Measurements from ENCODE around the gene ZNF786. TPM values are rescaled to one million over a fixed set of nuclear protein-coding genes. Genes with fewer than 3 reads are reported as not detected.

Gene ZNF786
- total RNA-seq, 2 experiments from 2014 or later = 2.7 to 3.5 TPM

GRCh38 chr7:149077594-149077993 is 12.9 kb downstream of the ZNF786 start:
- no peaks in the 10 kb centered on the region for H3K27me3 Mint-ChIP-seq
- ATAC-seq (ENCODE audit: poor library complexity) = no peak
- intact Hi-C loops (cut with DNase I, micrococcal nuclease) = no loop called here
- no peaks in the 10 kb centered on the region for H3K9me3 ChIP-seq (ENCODE audit: control insufficient read depth in 1 of 2, insufficient read depth in 1 of 2, low read length in 2 of 2)
- no peaks in the 10 kb centered on the region for H3K27me3 ChIP-seq (ENCODE audit: control insufficient read depth in 1 of 2, insufficient read depth in 2 of 2, low read length in 2 of 2)
- no peak for TF ChIP-seq CTCF (IDR thresholded peaks at IDR 0.05)
- peaks cover 52% of the 10 kb centered on the region for H3K36me3 Mint-ChIP-seq (ENCODE audit: low read depth)
- CTCF ChIA-PET = no interaction called here
- H3K27ac Mint-ChIP-seq = no peak overlapping the region
- no peak overlapping the region for H3K27ac ChIP-seq (ENCODE audit: low read depth in 1 of 2, low read length in 2 of 2)
- POLR2A ChIA-PET = no interaction called here
- no peak for DNase-seq
- H3K4me3 ChIP-seq (ENCODE audit: low read length) = no peak overlapping the region
- no peak overlapping the region for H3K4me3 Mint-ChIP-seq
- H3K4me1 Mint-ChIP-seq (ENCODE audit: low read depth) = peaks cover 29% of the 10 kb centered on the region
- no peaks in the 10 kb centered on the region for H3K9me3 Mint-ChIP-seq
- H3K4me1 ChIP-seq (ENCODE audit: insufficient read depth, low read length) = no peaks in the 10 kb centered on the region
- peaks cover 20% of the 10 kb centered on the region for H3K36me3 ChIP-seq (ENCODE audit: insufficient read depth, low read length)

- Mint-ChIP-seq H3K27ac (no peak overlapping the region), H3K4me3 (no peak overlapping the region), H3K9me3 (no peaks in the 10 kb centered on the region), H3K4me1 (ENCODE audit: low read depth) (peaks cover 15% of the 10 kb centered on the region), H3K36me3 (ENCODE audit: low read depth) (peaks cover 49% of the 10 kb centered on the region), H3K27me3 (no peaks in the 10 kb centered on the region)
- H3K36me3 ChIP-seq (ENCODE audit: insufficient read depth, low read length) = peaks cover 38% of the 10 kb centered on the region
- no peak for DNase-seq
- peaks cover 0 to 13% of the 10 kb centered on the region in 2 experiments for H3K9me3 ChIP-seq (ENCODE audit: control insufficient read depth in 1 of 2, insufficient read depth in 1 of 2, low read length in 2 of 2)
- ChIA-PET POLR2A (interaction anchor here (0.8 to 1.6 kb wide), 2 partner anchors 9 to 58 kb away, joined by 3 read pairs; no protein-coding TSS in a partner anchor), CTCF (no interaction called here)
- TF ChIP-seq CTCF (IDR thresholded peaks at IDR 0.05) = no peak
- no peak for ATAC-seq (ENCODE audit: poor library complexity)
- no peak overlapping the region for H3K27ac ChIP-seq (ENCODE audit: low read depth in 1 of 2, low read length in 2 of 2)
- no peak overlapping the region for H3K4me3 ChIP-seq (ENCODE audit: low read length)
- intact Hi-C loops (cut with DNase I, micrococcal nuclease) = no loop called here
- H3K4me1 ChIP-seq (ENCODE audit: insufficient read depth, low read length) = peaks cover 11% of the 10 kb centered on the region
- no peaks in the 10 kb centered on the region for H3K27me3 ChIP-seq (ENCODE audit: control insufficient read depth in 1 of 2, insufficient read depth in 2 of 2, low read length in 2 of 2)
These were observed 15.2 kb downstream of the ZNF786 start for GRCh38 chr7:149075286-149075685.

- no peak overlapping the region for H3K27ac ChIP-seq (ENCODE audit: low read depth in 1 of 2, low read length in 2 of 2)
- DNase-seq = no peak
- peaks cover 14% of the 10 kb centered on the region for H3K4me1 Mint-ChIP-seq (ENCODE audit: low read depth)
- TF ChIP-seq CTCF (IDR thresholded peaks at IDR 0.05) = no peak
- peaks cover 38% of the 10 kb centered on the region for H3K36me3 ChIP-seq (ENCODE audit: insufficient read depth, low read length)
- H3K4me1 ChIP-seq (ENCODE audit: insufficient read depth, low read length) = peaks cover 11% of the 10 kb centered on the region
- no peak overlapping the region for H3K4me3 ChIP-seq (ENCODE audit: low read length)
- H3K27me3 ChIP-seq (ENCODE audit: control insufficient read depth in 1 of 2, insufficient read depth in 2 of 2, low read length in 2 of 2) = no peaks in the 10 kb centered on the region
- ChIA-PET CTCF (no interaction called here), POLR2A (interaction anchor here (1.6 kb wide), 1 partner anchor 8 kb away, joined by 3 read pairs; no protein-coding TSS in a partner anchor)
- H3K9me3 Mint-ChIP-seq = no peaks in the 10 kb centered on the region
- intact Hi-C loops (cut with DNase I, micrococcal nuclease) = no loop called here
- H3K27me3 Mint-ChIP-seq = no peaks in the 10 kb centered on the region
- no peak overlapping the region for H3K4me3 Mint-ChIP-seq
- peak overlapping the region; percentile 64 for H3K27ac Mint-ChIP-seq
- peaks cover 0 to 13% of the 10 kb centered on the region in 2 experiments for H3K9me3 ChIP-seq (ENCODE audit: control insufficient read depth in 1 of 2, insufficient read depth in 1 of 2, low read length in 2 of 2)
- peaks cover 51% of the 10 kb centered on the region for H3K36me3 Mint-ChIP-seq (ENCODE audit: low read depth)
- ATAC-seq (ENCODE audit: poor library complexity) = no peak
These were observed 16.2 kb downstream of the ZNF786 start for GRCh38 chr7:149074116-149074885.

Measured in CD4-positive, alpha-beta T cell (primary cell).